Endothelial cell of umbilical vein (primary cell): ENCODE measurements around the gene CCDC12.

Source experiments
- CTCF ChIP-seq, 2 donors: IDR thresholded peaks; 1 replicate in 1 of 2; 2 replicates in 1 of 2; pipeline ENCODE4 v1.5.1; 2011; ENCODE audit warnings: low read length in 2 of 2, mild to moderate bottlenecking in 2 of 2, moderate library complexity in 2 of 2, control low read depth in 1 of 2, inconsistent platforms in 1 of 2, low read depth in 1 of 2; ENCODE audit not compliant: insufficient read depth in 1 of 2; ENCODE audit errors: extremely low read depth in 1 of 2
- EZH2 ChIP-seq: IDR thresholded peaks from 2 replicates; pipeline ENCODE4 v1.6.1; 2012; ENCODE audit warnings: borderline replicate concordance, low read depth, mild to moderate bottlenecking, moderate library complexity, low read length, inconsistent platforms; ENCODE audit not compliant: severe bottlenecking
- JUN ChIP-seq: IDR thresholded peaks from 2 replicates; pipeline ENCODE4 v1.6.1; 2011; ENCODE audit warnings: borderline replicate concordance, low read depth; ENCODE audit not compliant: insufficient read length, insufficient read depth
- MAX ChIP-seq: IDR thresholded peaks from 2 replicates; pipeline ENCODE4 v1.6.1; 2011; ENCODE audit not compliant: insufficient read depth, insufficient read length

GRCh38 chr3:46991406-46992165 lies 15.0 kb upstream of the CCDC12 start:
- TF ChIP-seq CTCF (IDR thresholded peaks at IDR 0.05; ENCODE audit: extremely low read depth in 1 of 2, insufficient read depth in 1 of 2, low read depth in 1 of 2, low read length in 2 of 2) = no peak
- TF ChIP-seq MAX = no peak
- no peak for TF ChIP-seq JUN
- TF ChIP-seq EZH2 = no peak
